Measurements from ENCODE around the gene CTDSPL.

The CTDSPL gene

DNA sequence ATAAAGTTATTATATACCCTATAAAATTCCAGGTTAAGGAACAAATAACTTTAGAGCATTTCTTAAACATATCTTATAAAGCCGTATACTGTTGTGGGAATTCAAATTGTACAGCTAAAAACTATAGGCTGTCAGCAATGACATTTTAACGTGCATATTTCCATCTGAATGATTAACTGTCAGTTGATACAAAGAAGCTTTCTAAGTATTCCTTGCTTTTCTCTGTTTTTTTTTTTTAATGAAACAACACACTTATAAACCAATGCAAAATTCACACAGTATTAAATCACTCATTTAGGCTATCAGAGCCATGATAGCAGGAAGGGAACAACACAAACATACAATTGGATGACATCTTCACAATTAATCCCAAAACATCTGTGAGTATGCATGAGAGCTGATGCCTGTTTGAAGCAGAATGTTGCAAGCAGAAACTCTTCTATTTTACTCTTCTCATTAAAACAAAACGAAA, 61.9 kb downstream of the CTDSPL start:
- Histone ChIP-seq H2AFZ (ENCODE audit: low read depth, low read length) (no peak overlapping the region), H3K4me2 (ENCODE audit: low read length, poor library complexity, severe bottlenecking) (no peak overlapping the region), H3K27ac (ENCODE audit: low read length, poor library complexity, severe bottlenecking) (no peak overlapping the region), H2BK15ac (ENCODE audit: low read depth, poor library complexity, severe bottlenecking) (no peak overlapping the region), H2BK5ac (ENCODE audit: low read depth, low read length, poor library complexity, severe bottlenecking) (no peak overlapping the region), H4K91ac (ENCODE audit: low read length) (no peak overlapping the region), H3K4ac (ENCODE audit: low read depth in 1 of 2, low read length in 2 of 2) (no peak overlapping the region), H3K23ac (ENCODE audit: low read length in 2 of 2) (no peak overlapping the region), H3K4me3 (ENCODE audit: insufficient read depth in 1 of 2, low read depth in 1 of 2, low read length in 2 of 2) (no peak overlapping the region), H3K18ac (ENCODE audit: low read depth in 1 of 2, low read length in 2 of 2) (no peak overlapping the region), H3K9ac (ENCODE audit: low read length) (no peak overlapping the region), H2BK12ac (ENCODE audit: low read length in 2 of 2) (no peak overlapping the region), H4K8ac (ENCODE audit: low read length) (no peak overlapping the region), H3K36me3 (ENCODE audit: control insufficient read depth in 1 of 2, insufficient read depth in 2 of 2, low read depth in 1 of 2, low read length in 2 of 2) (peaks cover 0 to 2% of the 10 kb centered on the region in 2 experiments), H3K27me3 (ENCODE audit: control insufficient read depth in 1 of 2, insufficient read depth in 1 of 2, low read length in 2 of 2) (no peaks in the 10 kb centered on the region), H3K79me1 (replicated peaks; ENCODE audit: low read length, poor library complexity, severe bottlenecking) (peaks cover 29% of the 10 kb centered on the region), H2AK5ac (ENCODE audit: low read length, severe bottlenecking) (no peak overlapping the region), H2BK120ac (ENCODE audit: low read depth, low read length) (no peak overlapping the region), H3K4me1 (ENCODE audit: control insufficient read depth, insufficient read depth, low read depth, low read length) (peaks cover 25% of the 10 kb centered on the region), H3K14ac (ENCODE audit: low read length in 2 of 2) (no peak overlapping the region), H3K9me3 (ENCODE audit: control insufficient read depth, low read length) (no peaks in the 10 kb centered on the region)
- DNase-seq: no peak
- 93% methylated on average over 1 of the region's 3 CpGs for WGBS

DNA sequence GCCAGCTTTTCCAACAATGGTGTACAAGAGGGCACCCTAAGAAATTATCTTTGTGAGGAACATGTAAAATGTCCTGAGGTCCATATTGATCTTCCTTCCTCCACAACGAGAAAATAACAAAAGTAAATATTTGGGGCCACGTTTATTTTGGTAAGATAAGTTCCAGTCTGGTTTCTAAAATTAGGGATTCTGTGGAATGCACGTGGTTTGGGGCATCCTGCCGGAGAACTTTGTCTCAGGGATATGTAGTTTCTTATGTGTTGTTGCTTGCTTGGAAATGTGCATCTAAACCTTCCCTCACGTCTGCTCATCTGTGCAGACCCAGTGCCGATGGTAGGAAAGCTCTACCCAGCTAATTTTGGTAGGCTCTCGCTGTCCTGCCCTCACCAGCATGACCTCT, 62.8 kb downstream of the CTDSPL start:
- WGBS: 48% methylated on average over 6 of the region's 7 CpGs
- no peak overlapping the region for H2BK120ac ChIP-seq (ENCODE audit: low read depth, low read length)
- no peaks in the 10 kb centered on the region for H3K9me3 ChIP-seq (ENCODE audit: control insufficient read depth, low read length)
- no peak overlapping the region for H2AFZ ChIP-seq (ENCODE audit: low read depth, low read length)
- peak overlapping the region; percentile 52 for H4K8ac ChIP-seq (ENCODE audit: low read length)
- peaks cover 0 to 2% of the 10 kb centered on the region in 2 experiments for H3K36me3 ChIP-seq (ENCODE audit: control insufficient read depth in 1 of 2, insufficient read depth in 2 of 2, low read depth in 1 of 2, low read length in 2 of 2)
- peaks cover 23% of the 10 kb centered on the region for H3K4me1 ChIP-seq (ENCODE audit: control insufficient read depth, insufficient read depth, low read depth, low read length)
- H3K18ac ChIP-seq (ENCODE audit: low read depth in 1 of 2, low read length in 2 of 2): peak overlapping the region; percentile 13 to 80
- H3K27ac ChIP-seq (ENCODE audit: low read length, poor library complexity, severe bottlenecking): no peak overlapping the region
- H3K14ac ChIP-seq (ENCODE audit: low read length in 2 of 2): no peak overlapping the region
- H3K4me3 ChIP-seq (ENCODE audit: insufficient read depth in 1 of 2, low read depth in 1 of 2, low read length in 2 of 2): no peak overlapping the region
- no peak overlapping the region for H3K4me2 ChIP-seq (ENCODE audit: low read length, poor library complexity, severe bottlenecking)
- no peak overlapping the region for H3K23ac ChIP-seq (ENCODE audit: low read length in 2 of 2)
- peak overlapping the region in 1 of 2 experiments; percentile 12 for H3K4ac ChIP-seq (ENCODE audit: low read depth in 1 of 2, low read length in 2 of 2)
- no peak overlapping the region for H2BK5ac ChIP-seq (ENCODE audit: low read depth, low read length, poor library complexity, severe bottlenecking)
- no peak overlapping the region for H4K91ac ChIP-seq (ENCODE audit: low read length)
- H2BK15ac ChIP-seq (ENCODE audit: low read depth, poor library complexity, severe bottlenecking): no peak overlapping the region
- peaks cover 29% of the 10 kb centered on the region for H3K79me1 ChIP-seq (replicated peaks; ENCODE audit: low read length, poor library complexity, severe bottlenecking)
- no peaks in the 10 kb centered on the region for H3K27me3 ChIP-seq (ENCODE audit: control insufficient read depth in 1 of 2, insufficient read depth in 1 of 2, low read length in 2 of 2)
- no peak for DNase-seq
- no peak overlapping the region for H2AK5ac ChIP-seq (ENCODE audit: low read length, severe bottlenecking)
- no peak overlapping the region for H3K9ac ChIP-seq (ENCODE audit: low read length)
- peak overlapping the region; percentile 16 to 49 for H2BK12ac ChIP-seq (ENCODE audit: low read length in 2 of 2)

DNA sequence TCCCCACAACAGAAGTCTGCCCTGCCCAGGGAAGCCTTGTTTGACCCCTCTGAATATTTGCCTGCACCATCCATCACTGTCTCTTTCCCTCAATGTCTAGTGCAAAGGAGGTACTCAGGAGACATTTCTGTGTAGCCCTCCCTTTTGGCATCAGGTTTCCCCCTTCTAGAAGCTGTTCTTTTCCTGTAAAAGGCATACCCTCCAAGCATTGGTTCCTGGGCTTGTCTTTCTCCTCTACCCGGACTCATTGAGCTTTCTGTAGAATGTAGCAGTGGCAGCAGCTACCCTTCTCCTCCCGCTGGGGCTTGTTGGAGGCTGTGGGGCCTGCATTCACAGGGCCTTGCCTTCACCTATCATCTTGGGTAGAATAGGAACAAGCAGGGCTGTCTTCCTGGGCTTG, 63.5 kb downstream of the CTDSPL start:
- Histone ChIP-seq H4K8ac (ENCODE audit: low read length) (no peak overlapping the region), H3K36me3 (ENCODE audit: control insufficient read depth in 1 of 2, insufficient read depth in 2 of 2, low read depth in 1 of 2, low read length in 2 of 2) (peaks cover 0 to 2% of the 10 kb centered on the region in 2 experiments), H3K14ac (ENCODE audit: low read length in 2 of 2) (no peak overlapping the region), H3K4ac (ENCODE audit: low read depth in 1 of 2, low read length in 2 of 2) (no peak overlapping the region), H2BK120ac (ENCODE audit: low read depth, low read length) (no peak overlapping the region), H4K91ac (ENCODE audit: low read length) (peak overlapping the region; percentile 30), H2AFZ (ENCODE audit: low read depth, low read length) (no peak overlapping the region), H3K23ac (ENCODE audit: low read length in 2 of 2) (no peak overlapping the region), H3K9me3 (ENCODE audit: control insufficient read depth, low read length) (no peaks in the 10 kb centered on the region), H3K9ac (ENCODE audit: low read length) (no peak overlapping the region), H2BK5ac (ENCODE audit: low read depth, low read length, poor library complexity, severe bottlenecking) (no peak overlapping the region), H3K4me3 (ENCODE audit: insufficient read depth in 1 of 2, low read depth in 1 of 2, low read length in 2 of 2) (no peak overlapping the region), H2BK12ac (ENCODE audit: low read length in 2 of 2) (peak overlapping the region in 1 of 2 experiments; percentile 8), H3K4me1 (ENCODE audit: control insufficient read depth, insufficient read depth, low read depth, low read length) (peaks cover 19% of the 10 kb centered on the region), H3K79me1 (replicated peaks; ENCODE audit: low read length, poor library complexity, severe bottlenecking) (peaks cover 28% of the 10 kb centered on the region), H3K4me2 (ENCODE audit: low read length, poor library complexity, severe bottlenecking) (no peak overlapping the region), H3K27me3 (ENCODE audit: control insufficient read depth in 1 of 2, insufficient read depth in 1 of 2, low read length in 2 of 2) (no peaks in the 10 kb centered on the region), H2BK15ac (ENCODE audit: low read depth, poor library complexity, severe bottlenecking) (no peak overlapping the region), H3K27ac (ENCODE audit: low read length, poor library complexity, severe bottlenecking) (no peak overlapping the region), H3K18ac (ENCODE audit: low read depth in 1 of 2, low read length in 2 of 2) (peak overlapping the region in 1 of 2 experiments; percentile 58), H2AK5ac (ENCODE audit: low read length, severe bottlenecking) (no peak overlapping the region)
- 94% methylated on average over 2 of the region's 2 CpGs for WGBS
- DNase-seq: no peak

DNA sequence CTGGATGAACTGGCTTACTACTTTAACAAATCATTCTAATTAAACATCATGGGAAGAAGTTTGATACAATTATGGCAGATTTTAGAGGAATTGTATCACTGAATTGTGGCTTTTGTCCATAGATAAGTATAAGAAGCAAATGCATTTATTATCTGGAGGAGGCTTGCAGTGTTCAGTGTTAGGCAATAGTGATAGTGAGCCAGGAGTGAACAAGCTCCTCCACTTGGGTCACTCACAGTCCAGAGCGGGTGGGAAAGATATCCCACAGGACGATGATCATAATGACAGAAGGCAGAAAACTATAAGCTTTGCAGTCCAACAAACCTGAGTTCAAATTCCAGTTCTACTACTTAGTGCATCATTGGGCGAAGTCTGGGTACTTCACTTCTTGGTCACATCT, 64.9 kb downstream of the CTDSPL start:
- 96% methylated on average over 3 of the region's 3 CpGs for WGBS
- Histone ChIP-seq H2AK5ac (ENCODE audit: low read length, severe bottlenecking) (no peak overlapping the region), H4K8ac (ENCODE audit: low read length) (no peak overlapping the region), H3K18ac (ENCODE audit: low read depth in 1 of 2, low read length in 2 of 2) (peak overlapping the region in 1 of 2 experiments; percentile 65), H3K4ac (ENCODE audit: low read depth in 1 of 2, low read length in 2 of 2) (no peak overlapping the region), H3K9ac (ENCODE audit: low read length) (no peak overlapping the region), H3K23ac (ENCODE audit: low read length in 2 of 2) (no peak overlapping the region), H2BK12ac (ENCODE audit: low read length in 2 of 2) (no peak overlapping the region), H3K27me3 (ENCODE audit: control insufficient read depth in 1 of 2, insufficient read depth in 1 of 2, low read length in 2 of 2) (no peaks in the 10 kb centered on the region), H3K36me3 (ENCODE audit: control insufficient read depth in 1 of 2, insufficient read depth in 2 of 2, low read depth in 1 of 2, low read length in 2 of 2) (no peaks in the 10 kb centered on the region), H3K27ac (ENCODE audit: low read length, poor library complexity, severe bottlenecking) (no peak overlapping the region), H3K4me1 (ENCODE audit: control insufficient read depth, insufficient read depth, low read depth, low read length) (peaks cover 16% of the 10 kb centered on the region), H3K79me1 (replicated peaks; ENCODE audit: low read length, poor library complexity, severe bottlenecking) (peaks cover 17% of the 10 kb centered on the region), H2AFZ (ENCODE audit: low read depth, low read length) (no peak overlapping the region), H2BK120ac (ENCODE audit: low read depth, low read length) (no peak overlapping the region), H3K4me2 (ENCODE audit: low read length, poor library complexity, severe bottlenecking) (no peak overlapping the region), H2BK5ac (ENCODE audit: low read depth, low read length, poor library complexity, severe bottlenecking) (no peak overlapping the region), H2BK15ac (ENCODE audit: low read depth, poor library complexity, severe bottlenecking) (no peak overlapping the region), H4K91ac (ENCODE audit: low read length) (no peak overlapping the region), H3K4me3 (ENCODE audit: insufficient read depth in 1 of 2, low read depth in 1 of 2, low read length in 2 of 2) (no peak overlapping the region), H3K9me3 (ENCODE audit: control insufficient read depth, low read length) (no peaks in the 10 kb centered on the region), H3K14ac (ENCODE audit: low read length in 2 of 2) (no peak overlapping the region)
- no peak for DNase-seq
